Measurements from ENCODE around the gene USP1. TPM values are rescaled to one million over a fixed set of nuclear protein-coding genes. Genes with fewer than 3 reads are reported as not detected.
A peak's percentile ranks its signal among the peaks of the same experiment; 100 is the strongest.

USP1 gene
- total and polyA plus RNA-seq, 4 donors: 10.0 to 42.1 (median 16.8) TPM

DNA sequence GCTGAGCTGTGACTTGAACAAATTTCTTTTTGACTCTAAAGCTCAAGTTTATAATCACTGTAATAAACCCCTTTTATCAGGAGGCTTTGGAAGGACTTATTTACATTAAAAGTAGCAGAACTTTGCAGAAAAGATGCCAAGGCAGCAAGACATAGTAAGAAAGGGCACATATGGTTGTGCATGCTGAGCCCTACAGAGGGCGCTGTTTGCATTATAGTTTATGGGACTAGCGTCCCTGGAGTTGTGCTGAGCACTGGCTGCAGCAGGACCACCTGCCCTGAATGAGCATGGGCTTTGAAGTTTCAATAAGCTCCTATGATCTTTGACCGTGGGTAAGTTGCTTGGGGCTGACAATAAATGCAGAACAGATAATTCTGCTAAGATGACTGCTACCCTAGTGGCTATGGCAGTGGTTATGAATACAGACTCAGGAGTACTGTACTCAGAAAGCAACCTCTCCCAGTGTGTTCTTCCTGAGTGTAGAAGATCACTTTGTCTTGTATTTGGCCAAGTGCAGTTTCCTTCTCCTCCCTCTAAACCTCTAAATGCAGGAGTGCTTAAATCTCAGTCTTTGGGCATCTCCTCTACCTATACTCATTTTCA, 45.4 kb upstream of the USP1 start:
- WGBS, 2 donors: 34 to 42% methylated on average over 3 of the region's 3 CpGs
- TF ChIP-seq, protein P1, sequence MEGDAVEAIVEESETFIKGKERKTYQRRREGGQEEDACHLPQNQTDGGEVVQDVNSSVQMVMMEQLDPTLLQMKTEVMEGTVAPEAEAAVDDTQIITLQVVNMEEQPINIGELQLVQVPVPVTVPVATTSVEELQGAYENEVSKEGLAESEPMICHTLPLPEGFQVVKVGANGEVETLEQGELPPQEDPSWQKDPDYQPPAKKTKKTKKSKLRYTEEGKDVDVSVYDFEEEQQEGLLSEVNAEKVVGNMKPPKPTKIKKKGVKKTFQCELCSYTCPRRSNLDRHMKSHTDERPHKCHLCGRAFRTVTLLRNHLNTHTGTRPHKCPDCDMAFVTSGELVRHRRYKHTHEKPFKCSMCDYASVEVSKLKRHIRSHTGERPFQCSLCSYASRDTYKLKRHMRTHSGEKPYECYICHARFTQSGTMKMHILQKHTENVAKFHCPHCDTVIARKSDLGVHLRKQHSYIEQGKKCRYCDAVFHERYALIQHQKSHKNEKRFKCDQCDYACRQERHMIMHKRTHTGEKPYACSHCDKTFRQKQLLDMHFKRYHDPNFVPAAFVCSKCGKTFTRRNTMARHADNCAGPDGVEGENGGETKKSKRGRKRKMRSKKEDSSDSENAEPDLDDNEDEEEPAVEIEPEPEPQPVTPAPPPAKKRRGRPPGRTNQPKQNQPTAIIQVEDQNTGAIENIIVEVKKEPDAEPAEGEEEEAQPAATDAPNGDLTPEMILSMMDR (IDR thresholded peaks at IDR 0.05; ENCODE audit: control extremely low read depth, extremely low read depth): no peak
- Histone ChIP-seq H3K9me3 (ENCODE audit: control insufficient read depth in 4 of 4, insufficient read depth in 3 of 4, low read length in 3 of 4) (no peaks in the 10 kb centered on the region), H3K27me3 (ENCODE audit: control insufficient read depth in 3 of 3, insufficient read depth in 3 of 3, low read length in 2 of 3) (no peaks in the 10 kb centered on the region), H3K27ac (ENCODE audit: low read depth in 1 of 2, low read length in 1 of 2) (no peak overlapping the region), H3K9ac (ENCODE audit: insufficient read depth in 1 of 2, low read length in 2 of 2) (no peak overlapping the region), H3K4me3 (no peak overlapping the region), H3K36me3 (ENCODE audit: control insufficient read depth in 4 of 4, insufficient read depth in 4 of 4, low read length in 4 of 4) (no peaks in the 10 kb centered on the region), H3K4me1 (ENCODE audit: control insufficient read depth in 5 of 5, insufficient read depth in 5 of 5, low read length in 5 of 5) (peaks cover 0 to 7% (median 5%) of the 10 kb centered on the region in 5 donors)
- DNase-seq (peak in 1 of 3 donors; percentile 41), ATAC-seq (ENCODE audit: insufficient read depth, low FRiP score) (no peak)

DNA sequence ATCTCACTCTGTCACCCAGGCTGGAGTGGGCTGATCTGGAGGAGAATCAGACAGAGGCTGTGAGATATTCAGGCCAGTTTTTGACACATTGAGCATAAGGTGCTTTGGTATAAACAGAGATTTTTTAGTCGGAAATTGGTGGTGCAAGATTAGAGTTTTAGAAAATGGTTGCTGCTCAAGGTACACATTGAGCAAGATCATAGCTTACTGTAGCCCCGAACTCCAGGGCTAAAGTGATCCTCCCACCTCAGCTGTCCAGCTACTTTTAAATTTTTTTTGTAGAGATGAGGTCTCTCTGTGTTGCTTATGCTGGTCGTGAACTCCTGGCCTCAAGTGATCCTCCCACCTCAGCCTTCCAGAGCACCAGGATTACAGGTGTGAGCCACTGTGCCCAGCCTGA, 43.9 kb upstream of the USP1 start:
- DNase-seq: no peak
- Histone ChIP-seq H3K9ac (ENCODE audit: insufficient read depth in 1 of 2, low read length in 2 of 2) (no peak overlapping the region), H3K4me3 (no peak overlapping the region), H3K4me1 (ENCODE audit: control insufficient read depth in 5 of 5, insufficient read depth in 5 of 5, low read length in 5 of 5) (peaks cover 0 to 2% (median 0%) of the 10 kb centered on the region in 5 donors), H3K27me3 (ENCODE audit: control insufficient read depth in 3 of 3, insufficient read depth in 3 of 3, low read length in 2 of 3) (no peaks in the 10 kb centered on the region), H3K36me3 (ENCODE audit: control insufficient read depth in 4 of 4, insufficient read depth in 4 of 4, low read length in 4 of 4) (no peaks in the 10 kb centered on the region), H3K27ac (ENCODE audit: low read depth in 1 of 2, low read length in 1 of 2) (no peak overlapping the region), H3K9me3 (ENCODE audit: control insufficient read depth in 4 of 4, insufficient read depth in 3 of 4, low read length in 3 of 4) (peaks cover 0 to 2% (median 0%) of the 10 kb centered on the region in 4 donors)
- TF ChIP-seq, protein P1 (IDR thresholded peaks at IDR 0.05; ENCODE audit: control extremely low read depth, extremely low read depth): no peak
- whole genome bisulfite sequencing, 2 donors: 91 to 92% methylated on average over 3 of the region's 3 CpGs
- no peak for ATAC-seq (ENCODE audit: insufficient read depth, low FRiP score)

DNA sequence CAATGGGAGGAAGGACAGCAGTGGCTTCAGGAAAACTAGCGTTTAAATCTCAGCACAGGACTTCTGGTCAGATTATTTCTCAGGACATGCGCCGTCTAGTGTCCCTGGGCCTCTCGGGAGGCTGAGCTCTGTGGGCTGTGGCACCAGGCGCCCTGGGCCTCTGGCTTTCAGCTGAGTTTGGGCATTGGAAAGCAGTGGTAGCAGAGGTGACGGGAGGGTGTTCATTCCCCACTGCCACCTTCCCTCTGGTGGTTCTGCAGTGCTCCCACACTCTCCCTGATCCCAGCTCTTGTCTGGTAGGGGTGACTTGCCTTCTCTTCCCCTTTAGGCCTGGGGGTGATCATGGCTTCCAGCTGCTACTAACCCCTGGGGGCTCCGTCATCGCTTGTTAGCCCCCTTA, 42.2 kb upstream of the USP1 start:
- 80 to 86% methylated on average over 8 of the region's 8 CpGs for WGBS, 2 donors
- DNase-seq: no peak

More for the DNA sequence above, 42.2 kb upstream of the USP1 start:
- peaks cover 0 to 2% (median 0%) of the 10 kb centered on the region in 4 donors for H3K9me3 ChIP-seq (ENCODE audit: control insufficient read depth in 4 of 4, insufficient read depth in 3 of 4, low read length in 3 of 4)
- no peak overlapping the region for H3K9ac ChIP-seq (ENCODE audit: insufficient read depth in 1 of 2, low read length in 2 of 2)
- H3K27me3 ChIP-seq (ENCODE audit: control insufficient read depth in 3 of 3, insufficient read depth in 3 of 3, low read length in 2 of 3): no peaks in the 10 kb centered on the region
- no peaks in the 10 kb centered on the region for H3K36me3 ChIP-seq (ENCODE audit: control insufficient read depth in 4 of 4, insufficient read depth in 4 of 4, low read length in 4 of 4)
- H3K4me1 ChIP-seq (ENCODE audit: control insufficient read depth in 5 of 5, insufficient read depth in 5 of 5, low read length in 5 of 5): peaks cover 0 to 2% (median 0%) of the 10 kb centered on the region in 5 donors
- H3K4me3 ChIP-seq: no peak overlapping the region
- TF ChIP-seq, protein P1 (IDR thresholded peaks at IDR 0.05; ENCODE audit: control extremely low read depth, extremely low read depth): no peak
- no peak overlapping the region for H3K27ac ChIP-seq (ENCODE audit: low read depth in 1 of 2, low read length in 1 of 2)
- ATAC-seq (ENCODE audit: insufficient read depth, low FRiP score): no peak

Measured in lung (tissue), 12 donors.